MM.1S (cell line): Measurements from ENCODE around the gene DDN.

Experiments
- CTCF ChIP-seq: fragments of 300-600 bp; sonication (generic); IDR thresholded peaks from 2 replicates; pipeline ENCODE4 v1.5.1; 2016; ENCODE audit warnings: antibody characterized with exemption, low read length, mixed read lengths
- EZH2 ChIP-seq: fragments of 300-600 bp; sonication (generic); optimal IDR thresholded peaks from 2 replicates; pipeline ENCODE3; 2017; ENCODE audit warnings: low read depth, mild to moderate bottlenecking, antibody characterized with exemption, low read length, mixed read lengths

- TF ChIP-seq CTCF: no peak
- no peak for TF ChIP-seq EZH2
These were observed 45.5 kb upstream of the DDN start for GRCh38 chr12:49044660-49045059.
